ENCODE measurements around the gene SASH1. TPM values are rescaled to one million over a fixed set of nuclear protein-coding genes. Genes with fewer than 3 reads are reported as not detected.

Gene SASH1
- total RNA-seq, 1 experiment from 2014 or later, result 33.2 TPM

- no peak overlapping the region for H3K18ac ChIP-seq (ENCODE audit: insufficient read length, low read depth, low read length)
- Mint-ChIP-seq H3K4me1 (peaks cover 6 to 14% of the 10 kb centered on the region in 2 experiments), H3K9me3 (no peaks in the 10 kb centered on the region), H3K27ac (no peak overlapping the region), H3K4me3 (no peak overlapping the region), H3K36me3 (ENCODE audit: insufficient read depth in 1 of 3, low read depth in 3 of 3) (no peaks in the 10 kb centered on the region), H3K27me3 (ENCODE audit: low read depth) (no peaks in the 10 kb centered on the region)
- no CpG with 5 or more reads among the region's 5 CpGs for WGBS (ENCODE audit: extremely low coverage, insufficient read length, low lambda C conversion rate)
- no peak overlapping the region for H3K9ac ChIP-seq (ENCODE audit: extremely low read depth, insufficient read length, low read length)
- no peak overlapping the region for H3K56ac ChIP-seq (ENCODE audit: insufficient read length, low read depth, low read length)
- H3K4me2 ChIP-seq (ENCODE audit: insufficient read depth, insufficient read length, low read length), result no peak overlapping the region
- no peak overlapping the region for H3K27ac ChIP-seq (ENCODE audit: insufficient read length, low read depth, low read length)
- no peaks in the 10 kb centered on the region for H3K79me1 ChIP-seq (ENCODE audit: insufficient read depth, low read depth, low read length, poor library complexity, severe bottlenecking)
- no peaks in the 10 kb centered on the region for H3K9me3 ChIP-seq (ENCODE audit: control insufficient read depth, low read depth, low read length)
- H2AFZ ChIP-seq (ENCODE audit: low read length), result no peak overlapping the region
- H4K20me1 ChIP-seq (ENCODE audit: control insufficient read depth, insufficient read depth, insufficient read length), result no peaks in the 10 kb centered on the region
- H2BK20ac ChIP-seq (ENCODE audit: low read depth, low read length, poor library complexity, severe bottlenecking), result no peak overlapping the region
- H3K4ac ChIP-seq (ENCODE audit: low read depth, low read length), result no peak overlapping the region
- no peak for TF ChIP-seq CTCF (conservative IDR thresholded peaks at IDR 0.05)
- H2AK5ac ChIP-seq (ENCODE audit: insufficient read length, low read length), result no peak overlapping the region
- no peaks in the 10 kb centered on the region for H3K27me3 ChIP-seq (ENCODE audit: insufficient read depth, low read length)
- H4K5ac ChIP-seq (ENCODE audit: insufficient read length, low read depth, low read length), result no peak overlapping the region
- H3T11ph ChIP-seq (ENCODE audit: low read length), result no peak overlapping the region
- no peak overlapping the region for H2BK120ac ChIP-seq (ENCODE audit: low read depth, low read length, poor library complexity, severe bottlenecking)
- no peak overlapping the region for H4K8ac ChIP-seq (replicated peaks; ENCODE audit: insufficient read length, low read depth, low read length)
- H3K23me2 ChIP-seq (ENCODE audit: insufficient read length, low read depth, low read length, poor library complexity, severe bottlenecking), result no peaks in the 10 kb centered on the region
- DNase-seq, result no peak
- H3K79me2 ChIP-seq (ENCODE audit: insufficient read depth, low read length), result no peaks in the 10 kb centered on the region
- no peak overlapping the region for H3K23ac ChIP-seq (ENCODE audit: insufficient read length, low read depth, low read length)
- H4K91ac ChIP-seq (ENCODE audit: insufficient read length, low read depth, low read length), result no peak overlapping the region
- no peak overlapping the region for H2BK15ac ChIP-seq (ENCODE audit: low read depth, low read length)
- peaks cover 8% of the 10 kb centered on the region for H3K4me1 ChIP-seq (ENCODE audit: insufficient read depth, low read length)
- no peak overlapping the region for H2BK12ac ChIP-seq (ENCODE audit: insufficient read length, low read depth, low read length)
- no peak overlapping the region for H2BK5ac ChIP-seq (ENCODE audit: insufficient read length, low read length)
- no peak overlapping the region for H3K14ac ChIP-seq (ENCODE audit: insufficient read depth, low read length)
Measured at GRCh38 chr6:148573922-148574321, 231.3 kb downstream of the SASH1 start.
